Spleen (tissue), 11 donors: ENCODE measurements around the gene DUSP18. TPM values are rescaled to one million over a fixed set of nuclear protein-coding genes. Genes with fewer than 3 reads are reported as not detected.

ENCODE experiments used
- DNase-seq: peaks from one replicate; pipeline ENCODE4 v3.0.0-alpha.2; 2020
- H3K27ac ChIP-seq, 8 donors: fragments of 200-600 bp; sonication (generic) in 7 of 8; 1 replicate in 4 of 8; 2 replicates in 4 of 8; pipeline versions ENCODE4 v1.5.0 to v1.8.0; 2016 to 2021; ENCODE audit warnings: inconsistent platforms in 4 of 8, mild to moderate bottlenecking in 4 of 8, moderate library complexity in 1 of 8
- H3K27me3 ChIP-seq, 7 donors: fragments of 200-600 bp; sonication (generic) in 6 of 7; replicated peaks in 1 of 7; 1 replicate in 4 of 7; 2 replicates in 3 of 7; pipeline versions ENCODE4 v1.5.0 to v1.8.0; 2016 to 2021; ENCODE audit warnings: inconsistent platforms in 3 of 7, mild to moderate bottlenecking in 1 of 7
- H3K36me3 ChIP-seq, 6 donors: fragments of 200-600 bp; sonication (generic) in 5 of 6; 1 replicate in 4 of 6; 2 replicates in 2 of 6; pipeline versions ENCODE4 v1.5.0 to v1.8.0; 2016 to 2021; ENCODE audit warnings: inconsistent platforms in 2 of 6
- H3K4me1 ChIP-seq, 6 donors: fragments of 200-600 bp; sonication (generic) in 5 of 6; 1 replicate in 3 of 6; 2 replicates in 3 of 6; pipeline versions ENCODE4 v1.5.0 to v1.8.0; 2016 to 2021; ENCODE audit warnings: inconsistent platforms in 3 of 6
- H3K4me3 ChIP-seq, 8 donors: fragments of 200-600 bp; sonication (generic) in 7 of 8; 1 replicate in 4 of 8; 2 replicates in 4 of 8; pipeline versions ENCODE4 v1.5.0 to v1.8.0; 2016 to 2021; ENCODE audit warnings: inconsistent platforms in 4 of 8, mild to moderate bottlenecking in 4 of 8, moderate library complexity in 2 of 8
- H3K9me3 ChIP-seq, 8 donors: fragments of 200-600 bp; sonication (generic) in 7 of 8; 1 replicate in 4 of 8; 2 replicates in 4 of 8; pipeline versions ENCODE4 v1.5.0 to v1.8.0; 2016 to 2021; ENCODE audit warnings: inconsistent platforms in 4 of 8
- POLR2A ChIP-seq, 3 donors: fragments of 450-650 bp; IDR thresholded peaks; one replicate each; pipeline ENCODE4 v1.5.1; 2017; ENCODE audit warnings: antibody characterized with exemption in 3 of 3, mild to moderate bottlenecking in 1 of 3
- POLR2AphosphoS5 ChIP-seq, 3 donors: sonication (generic); formaldehyde crosslinking; IDR thresholded peaks; one replicate each; pipeline ENCODE4 v1.5.1; 2017; ENCODE audit warnings: antibody characterized with exemption in 3 of 3
- WGBS, 5 donors: extraction: QIAGEN DNeasy Blood & Tissue Kit in 3 of 5; methylation state at CpG; one replicate each; pipeline versions ENCODE4 v1.1.5 to v1.1.7; 2013 to 2018; 5-methylcytosine and 5-hydroxymethylcytosine counted together
- intact Hi-C: fragments of 100-400 bp; cut with DNase I; formaldehyde crosslinking; loops from one replicate; pipeline ENCODE4 v1.15.0; 2023; ENCODE audit warnings: low total_unique reads
- polyA plus RNA-seq, 3 donors: library from polyadenylated mRNA; stranded (reverse); fragments of 200-250 nt; gene quantifications; one replicate each; pipeline ENCODE4 v1.2.1, GENCODE V29; 2013
- total RNA-seq, 7 donors: library from RNA; depleted of rRNA in 3 of 7; stranded (reverse); fragments of >200 nt in 3 of 7; fragmentation: NEBNext Ultra II Directional in 4 of 7; extraction: Animal tissue kit (Norgen Biotek cat#: 25700) in 4 of 7; gene quantifications; one replicate each; pipeline versions ENCODE4 v1.1.0 to v1.2.1, GENCODE V29; 2016 to 2021
- TF ChIP-seq, protein P1 (sequence below), 11 experiments: fragments of 200-600 bp in 7 of 11; fragments of 450-650 bp in 4 of 11; sonication (generic) in 4 of 11; IDR thresholded peaks in 8 of 11; conservative IDR thresholded peaks in 3 of 11; 1 replicate in 7 of 11; 2 replicates in 4 of 11; pipeline versions ENCODE4 v1.4.0 to v1.8.0; 2016 to 2021; ENCODE audit warnings: antibody characterized with exemption in 11 of 11, inconsistent platforms in 4 of 11, mild to moderate bottlenecking in 1 of 11
- donor health status: healthy with polysubstance abuse.
- donor health status: DM: no; HTN: no; CAD: no; lungs with moderate emphysema.
- donor health status: DM: no; HTN: no; CAD: no.
- donor health status: Bipolar disorder and iron deficiency.
- donor health status: healthy.
- donor health status: DM: no; HTN: no; CAD: no.
- donor health status: DM: yes; HTN: yes; CAD: no.

Gene DUSP18
- total and polyA plus RNA-seq, 10 donors = 1.5 to 16.3 (median 10.5) TPM

DNA sequence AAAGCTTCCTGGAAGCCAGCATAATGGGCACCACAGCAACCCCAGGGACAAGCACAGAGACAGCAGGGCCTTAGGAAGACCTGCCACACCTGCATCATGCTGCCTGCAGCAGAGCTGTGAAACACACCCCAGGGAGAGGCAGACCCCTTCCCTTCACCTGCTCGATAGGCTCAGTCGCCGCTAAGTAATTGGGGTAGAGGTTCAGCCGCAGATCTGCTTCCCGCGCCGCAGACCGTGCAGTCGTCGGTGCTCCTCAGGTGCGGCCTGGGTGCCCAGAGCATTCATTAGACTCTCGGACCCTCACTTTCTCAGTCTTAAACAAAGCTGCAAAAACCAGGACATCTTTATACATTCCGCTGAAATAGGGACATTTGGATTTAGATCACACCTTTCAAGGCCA is 2.9 kb downstream of the DUSP18 start:
- no peaks in the 10 kb centered on the region for H3K9me3 ChIP-seq
- H3K4me3 ChIP-seq = no peak overlapping the region
- WGBS, 5 donors = 97 to 99% (median 97%) methylated on average over 13 of the region's 13 CpGs
- TF ChIP-seq POLR2AphosphoS5 (IDR thresholded peaks at IDR 0.05) = no peak
- TF ChIP-seq POLR2A (IDR thresholded peaks at IDR 0.05) = no peak
- peaks cover 0 to 41% (median 20%) of the 10 kb centered on the region in 6 donors for H3K36me3 ChIP-seq
- no peak for DNase-seq
- intact Hi-C loops = no loop called here
- H3K4me1 ChIP-seq = peaks cover 5 to 27% (median 22%) of the 10 kb centered on the region in 6 donors
- H3K27ac ChIP-seq = no peak overlapping the region
- H3K27me3 ChIP-seq = peaks cover 0 to 6% (median 0%) of the 10 kb centered on the region in 7 donors

DNA sequence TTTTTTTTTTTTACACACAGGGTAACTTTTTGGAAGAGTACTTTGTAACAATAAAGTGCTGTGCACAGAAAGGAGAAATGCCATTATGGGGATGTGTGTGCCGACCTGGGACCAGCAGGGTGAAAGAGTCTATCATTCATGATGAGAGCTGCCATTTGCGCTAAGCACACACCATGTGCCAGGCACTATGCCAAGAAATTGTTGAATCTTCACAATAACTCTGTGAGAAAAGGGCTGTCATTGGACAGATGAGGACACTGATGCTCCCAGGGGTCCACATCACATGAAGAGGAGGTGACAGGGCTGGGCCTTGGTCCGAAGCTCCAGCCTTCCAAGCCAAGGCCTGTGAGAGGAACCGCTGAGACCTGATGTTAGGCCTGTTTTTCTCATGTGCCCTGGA is 5.6 kb downstream of the DUSP18 start:
- Histone ChIP-seq H3K4me3 (no peak overlapping the region), H3K4me1 (peaks cover 5 to 16% (median 9%) of the 10 kb centered on the region in 6 donors), H3K9me3 (no peaks in the 10 kb centered on the region), H3K36me3 (peaks cover 0 to 45% (median 20%) of the 10 kb centered on the region in 6 donors), H3K27me3 (no peaks in the 10 kb centered on the region), H3K27ac (no peak overlapping the region)
- no peak for DNase-seq
- TF ChIP-seq, protein P1, sequence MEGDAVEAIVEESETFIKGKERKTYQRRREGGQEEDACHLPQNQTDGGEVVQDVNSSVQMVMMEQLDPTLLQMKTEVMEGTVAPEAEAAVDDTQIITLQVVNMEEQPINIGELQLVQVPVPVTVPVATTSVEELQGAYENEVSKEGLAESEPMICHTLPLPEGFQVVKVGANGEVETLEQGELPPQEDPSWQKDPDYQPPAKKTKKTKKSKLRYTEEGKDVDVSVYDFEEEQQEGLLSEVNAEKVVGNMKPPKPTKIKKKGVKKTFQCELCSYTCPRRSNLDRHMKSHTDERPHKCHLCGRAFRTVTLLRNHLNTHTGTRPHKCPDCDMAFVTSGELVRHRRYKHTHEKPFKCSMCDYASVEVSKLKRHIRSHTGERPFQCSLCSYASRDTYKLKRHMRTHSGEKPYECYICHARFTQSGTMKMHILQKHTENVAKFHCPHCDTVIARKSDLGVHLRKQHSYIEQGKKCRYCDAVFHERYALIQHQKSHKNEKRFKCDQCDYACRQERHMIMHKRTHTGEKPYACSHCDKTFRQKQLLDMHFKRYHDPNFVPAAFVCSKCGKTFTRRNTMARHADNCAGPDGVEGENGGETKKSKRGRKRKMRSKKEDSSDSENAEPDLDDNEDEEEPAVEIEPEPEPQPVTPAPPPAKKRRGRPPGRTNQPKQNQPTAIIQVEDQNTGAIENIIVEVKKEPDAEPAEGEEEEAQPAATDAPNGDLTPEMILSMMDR (IDR thresholded peaks at IDR 0.05 in 8 of 11, conservative IDR thresholded peaks at IDR 0.05 in 3 of 11) = no peak
- TF ChIP-seq POLR2A (IDR thresholded peaks at IDR 0.05) (no peak), POLR2AphosphoS5 (IDR thresholded peaks at IDR 0.05) (no peak)
- intact Hi-C loops = no loop called here
- 89 to 95% (median 91%) methylated on average over 4 of the region's 4 CpGs for WGBS, 5 donors

DNA sequence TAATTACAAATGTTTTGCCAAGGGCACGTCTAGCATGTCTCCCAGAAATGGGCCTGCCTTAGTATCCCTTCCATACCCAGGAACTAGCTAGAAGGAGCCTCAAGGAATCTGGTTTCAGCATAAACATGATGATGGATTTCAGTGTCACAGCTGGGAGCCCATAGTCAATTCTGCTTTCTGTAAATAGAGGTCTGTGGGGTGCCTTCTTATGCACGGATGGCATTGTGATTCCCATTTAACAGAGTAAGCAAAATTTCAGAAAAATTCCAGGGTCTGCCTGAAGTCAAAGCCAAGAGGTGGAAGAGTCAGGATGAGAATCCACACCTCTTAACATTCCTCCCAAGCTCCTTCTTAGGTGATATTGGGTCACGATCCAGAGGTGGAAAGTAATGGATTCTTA is 12.1 kb downstream of the DUSP18 start:
- Histone ChIP-seq H3K4me3 (no peak overlapping the region), H3K27ac (no peak overlapping the region), H3K27me3 (no peaks in the 10 kb centered on the region), H3K4me1 (no peaks in the 10 kb centered on the region), H3K9me3 (no peaks in the 10 kb centered on the region), H3K36me3 (peaks cover 0 to 22% (median 0%) of the 10 kb centered on the region in 6 donors)
- intact Hi-C loops = no loop called here
- DNase-seq = no peak
- no peak for TF ChIP-seq POLR2A (IDR thresholded peaks at IDR 0.05)
- TF ChIP-seq, protein P1 (IDR thresholded peaks at IDR 0.05 in 8 of 11, conservative IDR thresholded peaks at IDR 0.05 in 3 of 11) = no peak
- TF ChIP-seq POLR2AphosphoS5 (IDR thresholded peaks at IDR 0.05) = no peak
- 86 to 91% (median 87%) methylated on average over 3 of the region's 3 CpGs for WGBS, 5 donors

DNA sequence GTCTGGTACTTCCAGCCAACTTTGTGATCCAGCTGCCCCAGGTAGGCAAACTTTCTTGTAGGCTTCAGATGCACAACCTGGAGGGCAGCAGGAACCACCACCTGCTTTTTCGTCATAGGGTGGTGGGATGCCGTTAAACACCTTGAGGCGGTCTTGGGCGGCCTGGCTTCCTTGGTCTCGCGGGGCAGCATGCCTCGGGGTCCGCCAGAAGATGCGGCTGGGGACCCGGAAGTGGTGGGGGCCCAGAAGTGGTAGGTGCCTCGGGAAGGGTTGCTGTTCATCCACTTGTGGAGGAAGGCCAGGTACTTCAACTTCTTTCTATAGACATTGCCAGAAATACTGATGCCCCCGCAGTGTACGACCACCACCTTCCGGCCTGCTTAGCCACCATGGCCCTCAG is 13.3 kb downstream of the DUSP18 start:
- Histone ChIP-seq H3K4me3 (no peak overlapping the region), H3K4me1 (peaks cover 0 to 4% (median 1%) of the 10 kb centered on the region in 6 donors), H3K36me3 (peaks cover 0 to 18% (median 0%) of the 10 kb centered on the region in 6 donors), H3K9me3 (no peaks in the 10 kb centered on the region), H3K27ac (no peak overlapping the region), H3K27me3 (no peaks in the 10 kb centered on the region)
- TF ChIP-seq, protein P1 (IDR thresholded peaks at IDR 0.05 in 8 of 11, conservative IDR thresholded peaks at IDR 0.05 in 3 of 11) = no peak
- no peak for TF ChIP-seq POLR2AphosphoS5 (IDR thresholded peaks at IDR 0.05)
- intact Hi-C loops = no loop called here
- WGBS, 5 donors = 94 to 98% (median 96%) methylated on average over 12 to 14 of the region's 14 CpGs
- DNase-seq = no peak

DNA sequence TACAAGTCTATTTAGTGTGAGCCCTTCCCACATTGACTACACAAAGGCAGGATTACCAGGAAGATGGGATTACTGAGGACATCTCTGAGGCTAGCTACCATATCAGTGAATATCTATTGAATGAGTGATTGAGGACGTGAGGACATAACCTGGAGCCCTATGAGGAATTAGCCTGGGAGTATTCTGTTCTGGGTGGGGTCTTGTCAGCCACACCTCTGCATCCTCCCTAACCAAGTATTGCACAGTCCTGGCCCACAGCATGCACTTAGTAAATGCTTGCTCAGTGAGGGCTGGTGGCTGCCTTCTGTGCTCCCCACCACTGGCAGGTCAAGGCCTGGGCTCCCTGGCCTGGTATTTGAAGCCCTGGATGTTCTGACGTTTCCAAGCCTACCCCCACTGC is 14.8 kb downstream of the DUSP18 start:
- Histone ChIP-seq H3K36me3 (peaks cover 0 to 12% (median 0%) of the 10 kb centered on the region in 6 donors), H3K27me3 (no peaks in the 10 kb centered on the region), H3K27ac (no peak overlapping the region), H3K9me3 (no peaks in the 10 kb centered on the region), H3K4me1 (peaks cover 0 to 5% (median 2%) of the 10 kb centered on the region in 6 donors), H3K4me3 (no peak overlapping the region)
- WGBS, 5 donors = 77 to 94% (median 90%) methylated on average over 2 of the region's 2 CpGs
- intact Hi-C loops = no loop called here
- TF ChIP-seq POLR2AphosphoS5 (IDR thresholded peaks at IDR 0.05) = no peak
- no peak for TF ChIP-seq POLR2A (IDR thresholded peaks at IDR 0.05)
- TF ChIP-seq, protein P1 (IDR thresholded peaks at IDR 0.05 in 8 of 11, conservative IDR thresholded peaks at IDR 0.05 in 3 of 11) = no peak
- DNase-seq = no peak
